Neutrophil (primary cell): Measurements from ENCODE around the gene LCMT1.

Experiments used
- H3K27ac ChIP-seq: fragments of 200-600 bp; sonication (generic); 2 replicates; pipeline ENCODE4 v1.5.1; 2016; ENCODE audit warnings: mild to moderate bottlenecking, moderate library complexity
- H3K27me3 ChIP-seq: fragments of 200-600 bp; sonication (generic); 2 replicates; pipeline ENCODE4 v1.6.0; 2016; ENCODE audit warnings: mild to moderate bottlenecking
- H3K36me3 ChIP-seq: fragments of 200-600 bp; sonication (generic); 2 replicates; pipeline ENCODE4 v1.5.1; 2017
- H3K4me1 ChIP-seq, 2 experiments: fragments of 200-600 bp in 1 of 2; sonication (generic) in 1 of 2; 1 replicate in 1 of 2; 2 replicates in 1 of 2; pipeline versions ENCODE4 v1.5.1 to v1.6.1; 2013 to 2016; ENCODE audit warnings: low read depth in 1 of 2, low read length in 1 of 2, mild to moderate bottlenecking in 1 of 2, moderate library complexity in 1 of 2; ENCODE audit not compliant: control insufficient read depth in 1 of 2, insufficient read depth in 1 of 2
- H3K4me3 ChIP-seq, 2 experiments: fragments of 200-600 bp in 1 of 2; sonication (generic) in 1 of 2; 1 replicate in 1 of 2; 2 replicates in 1 of 2; pipeline ENCODE4 v1.5.1; 2013 to 2016; ENCODE audit warnings: low read depth in 1 of 2, low read length in 1 of 2, mild to moderate bottlenecking in 1 of 2, moderate library complexity in 1 of 2
- H3K9me3 ChIP-seq: fragments of 200-600 bp; sonication (generic); 2 replicates; pipeline ENCODE4 v1.5.1; 2016
- CTCF ChIP-seq: fragments of 200-600 bp; sonication (generic); IDR thresholded peaks from 2 replicates; pipeline ENCODE4 v1.5.1; 2016; ENCODE audit warnings: antibody characterized with exemption

Gene LCMT1

GRCh38 chr16:25212636-25213035 is 101.1 kb downstream of the LCMT1 start:
- H3K27ac ChIP-seq: no peak overlapping the region
- no peak for TF ChIP-seq CTCF
- H3K9me3 ChIP-seq: no peaks in the 10 kb centered on the region
- H3K4me1 ChIP-seq: peaks cover 32 to 46% of the 10 kb centered on the region in 2 experiments
- H3K27me3 ChIP-seq: no peaks in the 10 kb centered on the region
- H3K4me3 ChIP-seq: no peak overlapping the region
- no peaks in the 10 kb centered on the region for H3K36me3 ChIP-seq

GRCh38 chr16:25213709-25214397 is 102.3 kb downstream of the LCMT1 start:
- no peak for TF ChIP-seq CTCF
- H3K36me3 ChIP-seq: no peaks in the 10 kb centered on the region
- H3K4me3 ChIP-seq: no peak overlapping the region

GRCh38 chr16:25217112-25217511 is 105.6 kb downstream of the LCMT1 start:
- Histone ChIP-seq H3K27me3 (no peaks in the 10 kb centered on the region), H3K9me3 (no peaks in the 10 kb centered on the region), H3K4me3 (no peak overlapping the region), H3K27ac (no peak overlapping the region), H3K4me1 (peaks cover 11 to 13% of the 10 kb centered on the region in 2 experiments), H3K36me3 (no peaks in the 10 kb centered on the region)
- TF ChIP-seq CTCF: no peak

More at GRCh38 chr16:25213709-25214397, 102.3 kb downstream of the LCMT1 start:
- H3K4me1 ChIP-seq: peaks cover 27 to 36% of the 10 kb centered on the region in 2 experiments
- H3K27ac ChIP-seq: no peak overlapping the region
- H3K27me3 ChIP-seq: no peaks in the 10 kb centered on the region
- H3K9me3 ChIP-seq: no peaks in the 10 kb centered on the region

- H3K4me1 ChIP-seq: peaks cover 11 to 13% of the 10 kb centered on the region in 2 experiments
- H3K27me3 ChIP-seq: no peaks in the 10 kb centered on the region
- no peaks in the 10 kb centered on the region for H3K9me3 ChIP-seq
- no peak for TF ChIP-seq CTCF
- H3K4me3 ChIP-seq: no peak overlapping the region
- H3K27ac ChIP-seq: no peak overlapping the region
- H3K36me3 ChIP-seq: no peaks in the 10 kb centered on the region
These were observed 106.4 kb downstream of the LCMT1 start for GRCh38 chr16:25217921-25218320.

GRCh38 chr16:25219070-25219737 is 107.7 kb downstream of the LCMT1 start:
- no peak for TF ChIP-seq CTCF
- Histone ChIP-seq H3K4me1 (peaks cover 11 to 13% of the 10 kb centered on the region in 2 experiments), H3K9me3 (no peaks in the 10 kb centered on the region)

More at GRCh38 chr16:25219070-25219737, 107.7 kb downstream of the LCMT1 start:
- Histone ChIP-seq H3K27me3 (no peaks in the 10 kb centered on the region), H3K27ac (no peak overlapping the region), H3K4me3 (no peak overlapping the region), H3K36me3 (no peaks in the 10 kb centered on the region)
